Mammary epithelial cell (primary cell): ENCODE measurements around the gene TMEM72.

ENCODE experiments used
- CTCF ChIP-seq, 2 donors: IDR thresholded peaks in 1 of 2; conservative IDR thresholded peaks in 1 of 2; 2 replicates each; pipeline ENCODE4 v1.5.1; 2011 to 2012; ENCODE audit warnings: inconsistent platforms in 2 of 2, low read length in 2 of 2, mild to moderate bottlenecking in 2 of 2, control low read depth in 1 of 2, low read depth in 1 of 2; ENCODE audit not compliant: insufficient read depth in 1 of 2; ENCODE audit errors: extremely low read depth in 1 of 2
- EZH2 ChIP-seq: IDR thresholded peaks from 2 replicates; pipeline ENCODE4 v1.6.1; 2012; ENCODE audit warnings: low read length, inconsistent platforms, borderline replicate concordance

GRCh38 chr10:44925811-44926750 lies 14.9 kb downstream of the TMEM72 start:
- no peak for TF ChIP-seq EZH2
- TF ChIP-seq CTCF (conservative IDR thresholded peaks at IDR 0.05 in 1 of 2, IDR thresholded peaks at IDR 0.05 in 1 of 2; ENCODE audit: extremely low read depth in 1 of 2, insufficient read depth in 1 of 2, low read depth in 1 of 2, low read length in 2 of 2), result no peak
